Loucy (cell line): Measurements from ENCODE around the gene GAS7.

Source experiments
- H2AFZ ChIP-seq: fragments of 200-600 bp; sonication (generic); 2 replicates; pipeline ENCODE4 v1.6.0; 2016; ENCODE audit warnings: antibody characterized with exemption, mild to moderate bottlenecking, low read length, moderate library complexity
- H3F3A ChIP-seq: fragments of 200-600 bp; 2 replicates; pipeline ENCODE4 v1.6.0; 2016; ENCODE audit warnings: antibody characterized with exemption, low read depth, mild to moderate bottlenecking
- H3K27me3 ChIP-seq: fragments of 200-600 bp; sonication (generic); 2 replicates; pipeline ENCODE4 v1.6.1; 2014; ENCODE audit warnings: low read length, mild to moderate bottlenecking; ENCODE audit not compliant: insufficient read depth, poor library complexity, severe bottlenecking
- H3K36me3 ChIP-seq: fragments of 200-600 bp; sonication (generic); 2 replicates; pipeline ENCODE4 v1.6.1; 2016; ENCODE audit warnings: low read length; ENCODE audit not compliant: insufficient read depth
- H3K4me1 ChIP-seq: fragments of 200-600 bp; sonication (generic); 2 replicates; pipeline ENCODE4 v1.5.1; 2014; ENCODE audit warnings: low read length, mild to moderate bottlenecking; ENCODE audit not compliant: insufficient read depth, poor library complexity, severe bottlenecking
- H3K4me2 ChIP-seq: fragments of 200-600 bp; sonication (generic); 2 replicates; pipeline ENCODE4 v1.6.0; 2014; ENCODE audit warnings: antibody characterized with exemption, low read length, low read depth, mild to moderate bottlenecking; ENCODE audit not compliant: poor library complexity, severe bottlenecking
- H3K4me3 ChIP-seq: fragments of 200-600 bp; sonication (generic); 2 replicates; pipeline ENCODE4 v1.5.1; 2014; ENCODE audit warnings: low read length, mild to moderate bottlenecking, mixed read lengths; ENCODE audit not compliant: poor library complexity, severe bottlenecking
- H3K79me2 ChIP-seq: fragments of 200-600 bp; sonication (generic); 2 replicates; pipeline ENCODE4 v1.6.1; 2014; ENCODE audit warnings: low read length; ENCODE audit not compliant: insufficient read depth
- H3K9ac ChIP-seq: fragments of 200-600 bp; sonication (generic); 2 replicates; pipeline ENCODE4 v1.6.0; 2014; ENCODE audit warnings: mild to moderate bottlenecking, low read depth, low read length, moderate library complexity; ENCODE audit not compliant: poor library complexity, severe bottlenecking
- H3K9me2 ChIP-seq: fragments of 200-600 bp; sonication (generic); replicated peaks from 2 replicates; pipeline ENCODE4 v1.6.1; 2016; ENCODE audit warnings: low read depth, low read length, mixed read lengths
- H3K9me3 ChIP-seq: fragments of 200-600 bp; sonication (generic); 2 replicates; pipeline ENCODE4 v1.6.1; 2014; ENCODE audit warnings: mild to moderate bottlenecking, antibody characterized with exemption, low read length, low read depth; ENCODE audit not compliant: insufficient read depth
- H4K20me1 ChIP-seq: fragments of 200-600 bp; sonication (generic); 2 replicates; pipeline ENCODE4 v1.6.0; 2014; ENCODE audit warnings: antibody characterized with exemption, low read length, mild to moderate bottlenecking; ENCODE audit not compliant: insufficient read depth, poor library complexity, severe bottlenecking
- EZH2phosphoT487 ChIP-seq: fragments of 200-600 bp; IDR thresholded peaks from 2 replicates; pipeline ENCODE4 v1.6.1; 2018; ENCODE audit warnings: antibody characterized with exemption, mild to moderate bottlenecking, moderate library complexity, borderline replicate concordance
- TF ChIP-seq, protein P1 (sequence below): fragments of 200-600 bp; sonication (generic); conservative IDR thresholded peaks from 2 replicates; pipeline ENCODE4 v1.5.1; 2014; ENCODE audit warnings: mild to moderate bottlenecking, antibody characterized with exemption, low read length

The GAS7 gene

DNA sequence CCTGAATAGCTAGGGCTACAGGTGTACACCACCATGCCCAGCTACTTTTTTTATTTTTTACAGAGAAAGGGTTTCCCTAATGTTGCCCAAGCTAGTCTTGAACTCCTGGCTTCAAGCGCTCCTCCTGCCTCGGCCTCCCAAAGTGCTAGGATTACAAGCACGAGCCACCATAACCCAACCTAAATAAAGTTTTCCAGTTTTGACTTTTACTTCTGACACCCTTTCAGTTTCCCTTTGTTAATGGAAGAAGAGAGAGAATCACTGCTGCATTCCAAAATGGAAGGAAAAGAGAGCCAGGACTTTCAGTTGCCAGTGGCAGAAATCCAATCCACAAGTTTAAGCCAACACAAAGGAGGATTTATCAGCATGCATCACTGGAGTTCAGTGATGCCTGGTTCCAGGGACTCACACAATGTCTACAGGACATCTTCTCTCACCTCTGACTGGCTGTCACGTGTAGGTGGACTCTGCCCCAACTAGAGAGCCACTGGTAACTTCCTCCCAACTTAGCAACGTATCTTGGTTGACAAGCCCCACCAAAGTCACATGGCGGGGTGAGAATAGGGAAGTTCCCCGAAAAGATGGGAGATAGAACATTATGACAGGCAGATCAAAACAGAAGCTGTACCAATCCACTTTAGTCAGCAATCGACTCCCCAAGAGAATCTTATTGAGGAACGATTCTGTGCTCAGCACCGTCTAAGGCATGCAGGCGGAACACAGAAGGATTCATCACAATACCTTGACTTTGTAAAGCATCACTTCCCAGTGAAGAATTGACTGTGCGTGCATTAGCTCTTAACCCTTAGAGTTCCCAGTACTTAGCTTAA is 46.5 kb downstream of the GAS7 start:
- Histone ChIP-seq H4K20me1 (peaks cover 4% of the 10 kb centered on the region), H3F3A (peaks cover 14% of the 10 kb centered on the region; the same call in 1 of the 2 replicates), H3K9me2 (no peaks in the 10 kb centered on the region), H3K4me1 (peaks cover 69% of the 10 kb centered on the region), H3K4me3 (no peak overlapping the region), H3K27me3 (no peaks in the 10 kb centered on the region), H3K4me2 (no peak overlapping the region), H3K9me3 (no peaks in the 10 kb centered on the region), H3K79me2 (peaks cover 85% of the 10 kb centered on the region), H2AFZ (no peak overlapping the region), H3K9ac (no peak overlapping the region), H3K36me3 (no peaks in the 10 kb centered on the region)
- TF ChIP-seq, protein P1, sequence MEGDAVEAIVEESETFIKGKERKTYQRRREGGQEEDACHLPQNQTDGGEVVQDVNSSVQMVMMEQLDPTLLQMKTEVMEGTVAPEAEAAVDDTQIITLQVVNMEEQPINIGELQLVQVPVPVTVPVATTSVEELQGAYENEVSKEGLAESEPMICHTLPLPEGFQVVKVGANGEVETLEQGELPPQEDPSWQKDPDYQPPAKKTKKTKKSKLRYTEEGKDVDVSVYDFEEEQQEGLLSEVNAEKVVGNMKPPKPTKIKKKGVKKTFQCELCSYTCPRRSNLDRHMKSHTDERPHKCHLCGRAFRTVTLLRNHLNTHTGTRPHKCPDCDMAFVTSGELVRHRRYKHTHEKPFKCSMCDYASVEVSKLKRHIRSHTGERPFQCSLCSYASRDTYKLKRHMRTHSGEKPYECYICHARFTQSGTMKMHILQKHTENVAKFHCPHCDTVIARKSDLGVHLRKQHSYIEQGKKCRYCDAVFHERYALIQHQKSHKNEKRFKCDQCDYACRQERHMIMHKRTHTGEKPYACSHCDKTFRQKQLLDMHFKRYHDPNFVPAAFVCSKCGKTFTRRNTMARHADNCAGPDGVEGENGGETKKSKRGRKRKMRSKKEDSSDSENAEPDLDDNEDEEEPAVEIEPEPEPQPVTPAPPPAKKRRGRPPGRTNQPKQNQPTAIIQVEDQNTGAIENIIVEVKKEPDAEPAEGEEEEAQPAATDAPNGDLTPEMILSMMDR, result no peak
- no peak for TF ChIP-seq EZH2phosphoT487

DNA sequence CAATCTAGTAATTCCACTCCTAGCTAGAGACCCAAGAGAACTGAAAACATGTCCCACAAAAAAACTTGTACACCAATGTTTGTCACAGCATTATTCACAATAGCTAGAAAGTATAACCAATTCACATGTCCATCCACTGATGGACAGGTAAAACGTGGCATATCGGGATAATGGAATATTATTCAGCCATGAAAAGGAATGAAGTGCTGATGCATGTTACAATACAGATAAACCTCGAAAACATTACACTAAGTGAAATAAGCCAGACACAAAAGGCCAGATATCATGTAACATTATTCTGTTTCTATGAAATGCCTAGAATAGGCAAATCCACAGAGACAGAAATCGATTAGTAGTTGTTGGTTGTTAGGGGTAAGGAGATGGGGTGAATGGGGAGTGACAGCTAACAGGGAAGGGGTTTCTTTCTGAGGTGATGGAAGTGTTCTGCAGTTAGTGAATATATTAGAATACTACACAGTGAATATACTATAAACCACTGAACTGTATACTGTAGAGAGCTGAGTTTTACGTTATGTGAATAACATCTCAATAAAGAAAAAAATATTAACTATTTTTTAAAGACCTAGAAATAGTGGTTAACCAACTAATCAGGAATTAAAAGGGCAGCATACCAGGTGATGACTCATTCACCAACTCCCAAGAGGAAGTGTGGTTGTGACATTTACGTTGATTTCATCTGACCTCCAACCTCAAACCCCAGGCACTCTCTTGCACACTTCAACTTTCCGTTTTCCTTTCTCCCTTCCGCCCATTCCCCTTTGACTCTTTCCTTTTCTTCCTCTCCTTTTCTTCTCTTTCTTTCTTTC is 48.6 kb downstream of the GAS7 start:
- Histone ChIP-seq H3K27me3 (no peaks in the 10 kb centered on the region), H3K79me2 (peaks cover 89% of the 10 kb centered on the region), H3K9me2 (no peaks in the 10 kb centered on the region), H4K20me1 (peaks cover 4% of the 10 kb centered on the region), H3K36me3 (no peaks in the 10 kb centered on the region), H3F3A (peaks cover 8% of the 10 kb centered on the region; the same call in 1 of the 2 replicates), H3K4me1 (peaks cover 71% of the 10 kb centered on the region), H2AFZ (no peak overlapping the region), H3K4me2 (peak overlapping the region; percentile 63), H3K9ac (peak overlapping the region; percentile 27), H3K4me3 (peak overlapping the region; percentile 48), H3K9me3 (no peaks in the 10 kb centered on the region)
- TF ChIP-seq, protein P1, result no peak
- no peak for TF ChIP-seq EZH2phosphoT487

DNA sequence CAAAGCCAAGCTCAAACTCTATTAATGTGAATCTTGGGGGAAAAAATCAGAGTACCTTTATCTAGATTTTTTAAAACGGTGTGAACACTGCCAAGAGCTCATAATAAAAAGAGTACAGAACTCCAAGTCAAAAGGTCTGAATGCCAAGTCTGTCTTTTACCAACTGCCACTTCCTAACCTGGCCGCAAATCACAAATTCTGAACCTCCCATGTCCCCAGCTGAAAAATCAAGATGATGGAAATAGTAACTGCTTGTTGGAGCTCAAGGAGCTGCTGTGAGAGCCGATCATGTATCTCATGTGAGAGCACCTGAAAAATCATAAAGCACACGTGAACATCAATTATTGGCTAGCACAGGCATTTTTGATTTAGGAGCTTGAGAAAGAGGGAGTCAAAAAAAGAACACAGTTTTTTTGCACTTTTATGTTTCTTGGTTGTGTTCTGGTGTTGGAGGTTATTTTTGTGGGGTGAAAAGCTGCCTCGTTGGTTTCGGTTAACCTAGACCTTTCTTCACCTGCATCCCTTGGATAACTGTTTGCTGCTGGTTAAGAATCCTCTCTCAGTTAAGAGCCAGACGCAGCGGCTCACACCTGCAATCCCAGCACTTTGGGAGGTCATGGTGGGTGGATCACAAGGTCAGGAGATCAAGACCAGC is 50.5 kb downstream of the GAS7 start:
- Histone ChIP-seq H4K20me1 (peaks cover 4% of the 10 kb centered on the region), H3F3A (peaks cover 8% of the 10 kb centered on the region; the same call in 1 of the 2 replicates), H3K79me2 (peaks cover 91% of the 10 kb centered on the region), H3K4me1 (peaks cover 78% of the 10 kb centered on the region), H3K4me3 (peak overlapping the region; percentile 50), H3K9me3 (no peaks in the 10 kb centered on the region), H2AFZ (no peak overlapping the region), H3K36me3 (no peaks in the 10 kb centered on the region), H3K9ac (peak overlapping the region; percentile 65), H3K4me2 (peak overlapping the region; percentile 69), H3K27me3 (no peaks in the 10 kb centered on the region), H3K9me2 (no peaks in the 10 kb centered on the region)
- TF ChIP-seq, protein P1, result no peak
- no peak for TF ChIP-seq EZH2phosphoT487
